Renal pelvis (tissue), 4 donors: ENCODE results near the gene SMU1. TPM values are rescaled to one million over a fixed set of nuclear protein-coding genes. Genes with fewer than 3 reads are reported as not detected.
A peak's percentile ranks its signal among the peaks of the same experiment; 100 is the strongest.
"Not testable (repeated sequence)": the region's sequence is repeated elsewhere in the genome, so short reads cannot be mapped to it uniquely, and the experiment has no call there.

Source experiments
- DNase-seq: peaks from one replicate; pipeline ENCODE4 v3.0.0-alpha.2; 2013
- polyA plus RNA-seq, 3 donors: library from polyadenylated mRNA; unstranded; fragments of 120-200 nt; gene quantifications; one replicate each; pipeline ENCODE4 v1.2.1, GENCODE V29; 2013; ENCODE audit not compliant: insufficient read length in 3 of 3

The SMU1 gene
- polyA plus RNA-seq, 3 donors = 24.5 to 31.8 (median 26.1) TPM

GRCh38 chr9:33107762-33108161 lies 31.3 kb upstream of the SMU1 start:
- no peak for DNase-seq

- DNase-seq = peak; percentile 44
Measured at GRCh38 chr9:33106827-33107621, 30.6 kb upstream of the SMU1 start.

GRCh38 chr9:33106372-33106771 lies 29.9 kb upstream of the SMU1 start:
- DNase-seq = no peak

DNA sequence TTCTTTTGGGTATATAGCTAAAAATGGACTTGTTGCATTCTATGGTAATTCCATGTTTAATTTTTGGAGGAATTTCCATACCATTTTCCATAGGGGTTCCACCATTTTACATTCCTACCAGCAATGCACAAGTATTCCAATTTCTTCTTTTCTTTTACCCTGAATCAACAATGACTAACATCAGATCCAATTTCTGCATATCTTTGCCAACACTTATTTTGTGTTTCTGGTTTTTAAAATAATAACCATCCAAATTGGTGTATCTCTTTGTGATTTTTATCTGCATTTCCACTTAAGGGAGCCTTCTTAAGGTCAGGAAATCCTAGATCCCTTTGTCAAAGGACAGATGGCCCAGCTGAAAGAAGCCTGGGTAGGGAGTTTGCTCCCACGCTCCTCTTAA lies 29.5 kb upstream of the SMU1 start:
- DNase-seq = no peak

- no peak for DNase-seq
Measured at GRCh38 chr9:33105504-33105903, 29.0 kb upstream of the SMU1 start.

DNA sequence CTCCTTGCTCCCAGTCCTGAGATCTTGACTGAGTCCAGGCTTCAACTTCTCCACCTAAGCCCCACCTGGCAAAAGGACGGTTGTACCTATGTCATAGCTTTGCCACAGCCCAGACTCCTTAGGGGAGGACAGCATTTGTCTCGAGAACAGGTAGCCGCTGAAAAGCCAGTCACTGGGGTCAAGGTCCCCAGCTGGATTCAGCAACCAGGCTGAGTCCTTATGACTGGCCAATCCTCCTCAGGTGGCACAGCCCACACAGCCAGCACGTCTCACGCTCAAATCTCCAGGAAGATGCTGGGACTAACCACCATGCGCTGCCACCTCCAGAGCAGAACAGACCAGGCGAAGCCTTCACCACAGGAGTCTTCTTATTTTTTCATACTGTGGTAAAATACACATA lies 27.9 kb upstream of the SMU1 start:
- DNase-seq = no peak

GRCh38 chr9:33103501-33104281 lies 27.2 kb upstream of the SMU1 start:
- DNase-seq = no peak

GRCh38 chr9:33102551-33103210 lies 26.2 kb upstream of the SMU1 start:
- no peak for DNase-seq

GRCh38 chr9:33101104-33101951 lies 24.9 kb upstream of the SMU1 start:
- no peak for DNase-seq

DNA sequence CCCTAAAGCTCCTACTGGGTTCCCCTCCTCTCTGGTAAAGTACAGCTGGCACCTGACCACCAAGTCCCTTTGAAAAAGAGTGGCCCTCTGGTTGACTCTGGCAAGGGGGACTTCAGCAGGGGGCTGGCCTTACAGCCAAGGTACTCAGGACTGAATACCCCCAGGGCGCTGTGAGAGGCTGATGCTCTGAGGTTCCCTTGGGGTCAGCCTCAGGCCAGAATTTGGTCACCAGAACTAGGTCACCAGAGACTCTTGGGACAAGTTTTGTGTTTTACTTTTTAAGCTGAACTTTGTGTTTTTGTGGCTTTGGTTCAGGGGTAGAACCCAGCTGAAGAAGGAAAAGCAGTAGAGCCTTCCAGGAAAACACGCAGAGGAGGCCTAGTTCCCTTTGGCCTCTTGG lies 23.3 kb upstream of the SMU1 start:
- DNase-seq = no peak

- no peak for DNase-seq
Measured at GRCh38 chr9:33097192-33097591, 20.7 kb upstream of the SMU1 start.

DNA sequence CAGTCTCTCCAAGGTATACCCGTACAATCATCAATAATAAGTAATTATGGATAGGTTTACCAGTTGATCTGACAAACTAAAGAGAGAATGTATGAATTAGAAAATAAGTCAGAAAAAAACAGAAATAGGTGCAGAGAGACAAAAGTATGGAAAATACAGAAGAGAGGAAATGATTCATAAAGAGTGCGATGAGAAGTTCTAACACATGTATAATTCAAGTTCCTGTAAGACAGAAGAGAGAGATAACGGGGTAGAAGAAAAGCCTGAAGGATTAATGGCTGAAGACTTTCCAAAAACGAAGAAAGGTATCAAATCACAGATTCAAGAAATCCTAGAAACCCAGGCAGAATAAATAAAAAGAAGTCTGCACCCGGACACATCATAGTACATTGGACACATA lies 16.2 kb upstream of the SMU1 start:
- no peak for DNase-seq

DNA sequence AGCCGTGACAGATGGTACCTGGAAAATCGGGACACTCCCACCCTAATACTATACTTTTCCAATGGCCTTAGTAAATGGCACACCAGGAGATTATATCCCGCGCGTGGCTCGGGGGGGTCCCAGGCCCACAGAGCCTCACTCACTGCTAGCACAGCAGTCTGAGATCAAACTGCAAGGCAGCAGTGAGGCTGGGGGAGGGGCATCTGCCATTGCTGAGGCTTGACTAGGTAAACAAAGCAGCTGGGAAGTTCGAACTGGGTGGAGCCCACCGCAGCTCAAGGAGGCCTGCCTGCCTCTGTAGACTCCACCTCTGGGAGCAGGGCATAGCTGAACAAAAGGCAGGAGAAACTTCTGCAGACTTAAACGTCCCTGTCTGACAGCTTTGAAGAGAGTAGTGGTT lies 9.2 kb upstream of the SMU1 start:
- not testable (repeated sequence) for DNase-seq

DNA sequence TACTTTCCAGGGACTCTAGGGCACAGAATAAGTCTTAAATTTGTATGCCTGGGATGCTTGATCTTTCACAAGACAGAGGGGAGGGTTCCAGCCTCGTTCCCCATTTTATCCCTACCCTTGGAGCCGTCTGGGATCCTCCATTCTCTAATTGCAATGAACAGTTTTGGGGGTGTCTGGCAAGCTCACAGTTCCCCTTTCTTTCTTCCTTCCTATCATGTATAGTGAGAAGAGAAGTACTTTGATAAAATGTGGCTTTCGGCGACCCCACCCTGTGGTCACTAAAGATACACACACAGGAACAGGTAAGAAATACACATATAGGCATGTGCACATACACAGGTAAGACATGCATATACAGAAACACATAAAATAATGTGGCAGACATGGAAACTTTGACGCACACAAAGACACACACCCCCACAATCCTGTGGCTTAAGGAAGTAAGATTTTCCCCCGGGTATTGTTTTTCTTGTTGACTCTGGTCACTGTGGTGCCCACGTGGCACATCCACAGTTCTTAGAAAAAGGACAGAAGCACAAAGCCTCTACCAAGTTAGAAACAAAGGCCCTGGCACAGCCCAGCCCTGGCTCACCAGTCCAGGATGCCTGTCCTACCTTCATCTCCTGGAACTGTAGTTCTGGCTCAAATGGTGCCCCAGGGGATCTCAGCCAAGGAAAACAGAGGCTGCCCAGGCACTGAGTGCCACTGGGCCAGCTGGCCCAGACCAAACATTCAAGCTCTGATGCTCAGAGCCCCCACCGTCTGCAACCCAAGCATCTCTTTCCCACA lies 6.3 kb upstream of the SMU1 start:
- no peak for DNase-seq

GRCh38 chr9:33082128-33082527 lies 5.7 kb upstream of the SMU1 start:
- no peak for DNase-seq

DNA sequence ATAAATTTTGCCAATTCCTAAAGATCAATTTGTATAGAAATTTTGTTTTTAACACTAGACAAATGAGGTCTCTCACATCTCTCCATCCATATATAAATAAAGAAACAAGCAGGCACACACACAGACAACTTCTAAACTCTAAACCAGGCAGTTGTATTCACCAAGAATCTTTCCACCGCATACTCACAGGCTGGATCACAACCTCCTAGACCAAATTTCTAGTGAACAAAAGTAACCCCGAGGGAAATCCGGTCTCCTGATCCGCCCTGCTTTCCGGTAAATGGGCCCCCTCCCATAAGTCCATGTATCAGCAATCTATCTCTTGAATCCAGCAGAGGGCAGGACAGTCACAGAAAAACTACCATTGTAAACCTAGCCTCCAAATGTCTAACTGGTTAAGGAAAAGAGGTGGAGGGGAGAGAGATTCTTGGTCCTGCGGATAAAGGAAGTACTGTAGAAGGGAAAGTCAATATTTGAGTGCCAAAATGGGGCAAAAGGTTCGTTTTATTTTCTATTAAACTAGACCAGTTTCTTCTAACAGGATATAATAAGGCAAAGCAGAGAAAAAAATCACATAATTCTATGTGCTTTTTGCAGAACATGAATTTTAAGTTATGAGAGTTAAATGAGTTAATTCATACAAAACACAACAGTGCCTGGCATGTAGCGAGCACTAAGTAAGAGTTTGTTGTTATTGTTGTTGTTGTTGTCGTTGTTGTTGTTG lies 4.8 kb upstream of the SMU1 start:
- DNase-seq = peak; percentile 90

DNA sequence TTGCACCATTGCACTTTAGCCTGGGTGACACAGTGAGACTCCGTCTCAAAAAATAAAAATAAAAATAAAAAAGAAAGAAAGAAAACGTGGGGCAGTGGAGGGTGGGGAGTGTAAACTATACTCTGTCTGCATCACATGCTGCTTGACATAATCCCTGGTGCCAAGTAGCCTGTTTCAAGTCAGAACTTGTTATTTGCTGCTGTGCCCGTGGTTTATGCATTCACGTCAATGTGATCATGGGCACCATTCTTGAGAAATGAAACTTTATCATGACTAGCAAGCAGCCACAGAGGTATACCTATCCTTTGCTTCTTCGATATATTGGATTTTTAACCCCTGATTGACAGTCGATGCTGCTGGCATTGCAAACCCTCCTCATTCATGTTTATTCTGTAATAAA lies 4.1 kb upstream of the SMU1 start:
- DNase-seq = no peak

DNA sequence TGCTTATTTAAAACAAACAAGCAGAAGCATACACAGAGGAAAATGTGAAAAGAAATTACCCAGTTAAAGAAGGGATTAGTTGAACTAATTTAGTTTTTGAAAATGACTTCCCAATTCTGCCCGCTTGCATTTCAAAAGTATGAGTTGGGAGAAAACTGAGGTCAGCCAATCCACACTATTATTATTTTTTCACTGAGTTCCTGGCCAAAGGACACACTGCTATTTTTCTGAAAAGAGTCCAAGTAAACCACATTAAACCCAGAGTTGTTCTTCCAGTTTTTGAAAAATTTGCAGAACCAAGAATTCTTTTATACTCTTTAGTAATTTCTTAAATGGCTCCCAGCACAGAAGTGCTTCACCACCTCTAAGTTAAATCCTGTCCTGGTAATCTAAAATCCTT lies 7.5 kb downstream of the SMU1 start:
- no peak for DNase-seq

- no peak for DNase-seq
Measured at GRCh38 chr9:33065157-33066076, 11.1 kb downstream of the SMU1 start.
